ENCODE data around the gene EPHB6. TPM values are rescaled to one million over a fixed set of nuclear protein-coding genes. Genes with fewer than 3 reads are reported as not detected.

The EPHB6 gene
- total RNA-seq, 1 experiment from 2014 or later: 30.5 TPM

DNA sequence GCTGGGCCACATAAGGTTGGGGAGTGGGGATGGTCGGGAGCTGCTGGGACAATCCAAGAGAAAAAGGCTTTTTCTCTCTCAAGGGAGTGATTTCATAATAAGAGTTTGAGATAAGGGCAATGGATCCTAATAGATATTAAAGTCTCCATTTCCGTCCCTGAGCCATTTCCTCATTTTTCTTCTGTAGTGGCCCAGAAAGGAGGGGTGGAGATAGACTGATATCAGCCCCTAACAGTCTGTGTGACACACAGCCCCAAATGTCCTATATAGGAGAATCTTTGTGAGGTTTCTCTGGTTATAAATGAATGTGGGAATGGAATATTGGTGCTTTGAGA, 48.9 kb upstream of the EPHB6 start:
- H3K4me1 ChIP-seq (ENCODE audit: insufficient read depth, low read length): peaks cover 44% of the 10 kb centered on the region
- CTCF ChIA-PET: no interaction called here
- no peak for TF ChIP-seq CTCF (conservative IDR thresholded peaks at IDR 0.05; ENCODE audit: low read depth, low read length)
- TF ChIP-seq EZH2phosphoT487 (IDR thresholded peaks at IDR 0.05; ENCODE audit: borderline replicate concordance, low read length): no peak
- no peak for TF ChIP-seq EZH2 (IDR thresholded peaks at IDR 0.05; ENCODE audit: low read length, unreplicated experiment)
- peak overlapping the region; percentile 98 for H3K27ac ChIP-seq (ENCODE audit: low read length)
- DNase-seq (no peak), ATAC-seq (no peak)
- intact Hi-C loops (cut with micrococcal nuclease): no loop called here
- peaks cover 27% of the 10 kb centered on the region for H3K36me3 ChIP-seq (ENCODE audit: low read depth, low read length)
- H3K79me2 ChIP-seq (ENCODE audit: low read length): peaks cover under 1% of the 10 kb centered on the region; the same call in 1 of the 2 replicates
- H3F3A ChIP-seq (ENCODE audit: low read length, unreplicated experiment): peaks cover 19% of the 10 kb centered on the region
- no peaks in the 10 kb centered on the region for H3K27me3 ChIP-seq (ENCODE audit: low read length)
- H2AFZ ChIP-seq (ENCODE audit: low read length): no peak overlapping the region
- H3K9me2 ChIP-seq (replicated peaks; ENCODE audit: low read length): no peaks in the 10 kb centered on the region
- BruUV-seq (replicated peaks): no TSS peak
- POLR2A ChIA-PET (ENCODE audit: unreplicated experiment): no interaction called here
- no peaks in the 10 kb centered on the region for H4K20me1 ChIP-seq (ENCODE audit: low read length)
- no peak overlapping the region for H3K4me3 ChIP-seq (ENCODE audit: low read length)
- H3K4me2 ChIP-seq (ENCODE audit: low read length): no peak overlapping the region
- no peaks in the 10 kb centered on the region for H3K9me3 ChIP-seq (ENCODE audit: low read length)
- peak overlapping the region; percentile 85 for H3K9ac ChIP-seq (ENCODE audit: low read length)

DNA sequence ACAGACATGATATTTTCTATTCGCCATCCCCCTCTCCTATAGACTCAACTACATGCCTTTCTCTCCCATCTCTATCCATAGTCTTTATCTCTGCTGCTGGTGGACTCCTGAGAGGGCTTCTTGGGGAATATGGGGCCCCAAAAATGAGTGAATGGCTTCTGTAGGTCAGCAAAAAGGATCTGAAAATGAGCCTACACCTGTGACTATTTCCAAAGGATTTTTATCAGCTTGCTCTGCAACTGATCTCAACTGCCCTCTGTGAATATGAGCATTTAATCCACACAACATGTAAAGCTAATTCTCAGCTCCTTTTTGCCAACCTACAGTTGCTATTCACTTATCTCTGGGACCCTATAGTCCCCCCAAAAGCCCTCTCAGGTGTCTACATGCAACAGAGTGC, 47.9 kb upstream of the EPHB6 start:
- intact Hi-C loops (cut with micrococcal nuclease): no loop called here
- no peaks in the 10 kb centered on the region for H4K20me1 ChIP-seq (ENCODE audit: low read length)
- CTCF ChIA-PET: interaction anchor here (8.1 kb wide), 1 partner anchor 23 kb away, joined by 90 read pairs; no protein-coding TSS in a partner anchor
- peak overlapping the region; percentile 98 for H3K27ac ChIP-seq (ENCODE audit: low read length)
- H3K27me3 ChIP-seq (ENCODE audit: low read length): no peaks in the 10 kb centered on the region
- peak overlapping the region; percentile 20; the same call in 1 of the 2 replicates for H3K4me3 ChIP-seq (ENCODE audit: low read length)
- BruUV-seq (replicated peaks): no TSS peak
- peaks cover 19% of the 10 kb centered on the region for H3F3A ChIP-seq (ENCODE audit: low read length, unreplicated experiment)
- no peaks in the 10 kb centered on the region for H3K9me3 ChIP-seq (ENCODE audit: low read length)
- peaks cover 48% of the 10 kb centered on the region for H3K4me1 ChIP-seq (ENCODE audit: insufficient read depth, low read length)
- TF ChIP-seq CTCF (conservative IDR thresholded peaks at IDR 0.05; ENCODE audit: low read depth, low read length): no peak
- TF ChIP-seq EZH2phosphoT487 (IDR thresholded peaks at IDR 0.05; ENCODE audit: borderline replicate concordance, low read length): no peak
- no peak for TF ChIP-seq EZH2 (IDR thresholded peaks at IDR 0.05; ENCODE audit: low read length, unreplicated experiment)
- peaks cover 21% of the 10 kb centered on the region for H3K36me3 ChIP-seq (ENCODE audit: low read depth, low read length)
- H2AFZ ChIP-seq (ENCODE audit: low read length): no peak overlapping the region
- H3K79me2 ChIP-seq (ENCODE audit: low read length): 0 out of 2 replicates have a peak, but pooled peaks cover under 1% of the 10 kb centered on the region
- ATAC-seq (no peak), DNase-seq (no peak)
- peak overlapping the region; percentile 24 for H3K4me2 ChIP-seq (ENCODE audit: low read length)
- no peaks in the 10 kb centered on the region for H3K9me2 ChIP-seq (replicated peaks; ENCODE audit: low read length)
- peak overlapping the region; percentile 85 for H3K9ac ChIP-seq (ENCODE audit: low read length)
- POLR2A ChIA-PET (ENCODE audit: unreplicated experiment): no interaction called here

DNA sequence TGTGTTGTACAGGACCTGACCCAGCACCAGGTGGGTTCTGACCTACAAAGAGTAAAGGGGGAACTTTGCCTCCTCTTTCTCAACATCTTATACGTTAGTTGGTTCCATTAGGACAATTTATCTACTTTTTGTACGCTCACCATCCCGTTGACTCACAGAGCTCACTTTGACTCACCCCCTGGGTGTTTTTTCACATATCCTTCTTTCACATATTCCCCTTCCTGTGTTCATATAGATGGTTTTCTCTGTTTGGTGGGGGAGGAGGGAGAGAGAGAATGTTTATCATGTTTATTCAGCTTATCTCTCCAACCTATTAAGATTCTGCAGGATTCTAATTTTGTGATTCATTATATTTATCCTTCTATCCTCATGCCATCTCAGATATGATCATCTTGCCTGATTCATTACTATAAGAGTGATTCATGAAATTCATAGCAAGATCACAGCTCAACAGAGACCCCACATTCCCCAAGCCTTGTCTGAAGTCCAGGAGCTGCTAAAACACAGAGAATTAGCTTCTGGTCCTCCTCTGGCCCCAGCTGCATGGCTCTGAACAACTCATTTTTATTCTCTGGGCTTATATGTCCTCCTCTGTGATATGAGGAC, 46.9 kb upstream of the EPHB6 start:
- peak overlapping the region; percentile 36; the same call in 1 of the 2 replicates for H3K4me3 ChIP-seq (ENCODE audit: low read length)
- no TSS peak for BruUV-seq (replicated peaks)
- DNase-seq (peak; percentile 94), ATAC-seq (peak; percentile 37)
- H3K4me2 ChIP-seq (ENCODE audit: low read length): peak overlapping the region; percentile 74
- peaks cover 11% of the 10 kb centered on the region for H3K36me3 ChIP-seq (ENCODE audit: low read depth, low read length)
- H3K9me3 ChIP-seq (ENCODE audit: low read length): no peaks in the 10 kb centered on the region
- peak overlapping the region; percentile 98 for H3K27ac ChIP-seq (ENCODE audit: low read length)
- TF ChIP-seq EZH2 (IDR thresholded peaks at IDR 0.05; ENCODE audit: low read length, unreplicated experiment) (no peak), CTCF (conservative IDR thresholded peaks at IDR 0.05; ENCODE audit: low read depth, low read length) (no peak), EZH2phosphoT487 (IDR thresholded peaks at IDR 0.05; ENCODE audit: borderline replicate concordance, low read length) (no peak)
- no peaks in the 10 kb centered on the region for H3K27me3 ChIP-seq (ENCODE audit: low read length)
- peaks cover 10% of the 10 kb centered on the region; the same call in 1 of the 2 replicates for H3K79me2 ChIP-seq (ENCODE audit: low read length)
- H3K9me2 ChIP-seq (replicated peaks; ENCODE audit: low read length): no peaks in the 10 kb centered on the region
- ChIA-PET CTCF (interaction anchor here (0.6 to 8.1 kb wide), 8 partner anchors 8 to 66 kb away, joined by 3 to 90 read pairs (median 4); no protein-coding TSS in a partner anchor), POLR2A (ENCODE audit: unreplicated experiment) (interaction anchor here (0.5 to 1.3 kb wide), 4 partner anchors 10 to 300 kb away, joined by 3 to 7 read pairs (median 4); no protein-coding TSS in a partner anchor)
- intact Hi-C loops (cut with micrococcal nuclease): no loop called here
- peaks cover 19% of the 10 kb centered on the region for H3F3A ChIP-seq (ENCODE audit: low read length, unreplicated experiment)
- H2AFZ ChIP-seq (ENCODE audit: low read length): no peak overlapping the region
- H3K9ac ChIP-seq (ENCODE audit: low read length): peak overlapping the region; percentile 98
- no peaks in the 10 kb centered on the region for H4K20me1 ChIP-seq (ENCODE audit: low read length)
- H3K4me1 ChIP-seq (ENCODE audit: insufficient read depth, low read length): peaks cover 58% of the 10 kb centered on the region

Measured in PC-3 (cell line).